ENCODE data around the gene MCU. TPM values are rescaled to one million over a fixed set of nuclear protein-coding genes. Genes with fewer than 3 reads are reported as not detected.
"Not testable (repeated sequence)": the region's sequence is repeated elsewhere in the genome, so short reads cannot be mapped to it uniquely, and the experiment has no call there.

The MCU gene
- total RNA-seq, 4 donors from 2014 or later: 30.0 to 42.8 (median 34.1) TPM

- WGBS, 2 donors: 85 to 86% methylated on average over 7 of the region's 7 CpGs
- DNase-seq (ENCODE audit: low spot score in 2 of 2): no peak
- no peak for TF ChIP-seq CTCF (IDR thresholded peaks at IDR 0.05)
- TF ChIP-seq POLR2A (IDR thresholded peaks at IDR 0.05): no peak
- H3K4me3 ChIP-seq (ENCODE audit: low read depth, poor library complexity, severe bottlenecking): no peak overlapping the region
- intact Hi-C loops (cut with DNase I; ENCODE audit: low total_unique reads): no loop called here
Observed at GRCh38 chr10:72756674-72757385, 64.9 kb downstream of the MCU start.

DNA sequence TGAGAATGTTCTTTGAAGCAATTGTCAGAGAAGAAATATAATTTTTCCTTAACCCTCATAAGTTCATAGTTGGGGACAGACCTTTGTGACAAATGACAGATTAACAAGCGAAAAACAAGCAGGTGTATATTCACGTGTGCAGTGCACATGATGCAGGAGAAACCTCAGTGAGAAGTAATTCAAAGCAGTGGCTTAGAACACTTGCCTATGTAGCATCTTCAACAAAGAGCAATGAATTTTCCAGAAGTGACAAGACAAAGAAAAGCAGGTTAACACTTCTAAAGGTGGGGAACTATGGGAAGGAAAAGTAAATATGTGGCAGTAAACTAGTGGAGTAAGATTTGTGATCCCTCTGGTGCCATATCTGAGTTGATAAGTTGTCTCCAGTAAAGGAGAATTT lies 65.8 kb downstream of the MCU start:
- H3K4me3 ChIP-seq (ENCODE audit: low read depth, poor library complexity, severe bottlenecking): no peak overlapping the region
- DNase-seq (ENCODE audit: low spot score in 2 of 2): no peak
- intact Hi-C loops (cut with DNase I; ENCODE audit: low total_unique reads): no loop called here
- TF ChIP-seq CTCF (IDR thresholded peaks at IDR 0.05) (no peak), POLR2A (IDR thresholded peaks at IDR 0.05) (no peak)
- WGBS, 2 donors: 92 to 96% methylated on average over 2 of the region's 2 CpGs

GRCh38 chr10:72758930-72759329 lies 67.0 kb downstream of the MCU start:
- H3K4me3 ChIP-seq (ENCODE audit: low read depth, poor library complexity, severe bottlenecking); intact Hi-C loops (cut with DNase I; ENCODE audit: low total_unique reads); DNase-seq (ENCODE audit: low spot score in 2 of 2): not testable (repeated sequence)
- 92% methylated on average over 10 of the region's 10 CpGs for WGBS, 2 donors

- no peak overlapping the region for H3K4me3 ChIP-seq (ENCODE audit: low read depth, poor library complexity, severe bottlenecking)
- intact Hi-C loops (cut with DNase I; ENCODE audit: low total_unique reads): no loop called here
- 63 to 71% methylated on average over 1 of the region's 1 CpG for WGBS, 2 donors
- no peak for DNase-seq (ENCODE audit: low spot score in 2 of 2)
- TF ChIP-seq POLR2A (IDR thresholded peaks at IDR 0.05): no peak
- no peak for TF ChIP-seq CTCF (IDR thresholded peaks at IDR 0.05)
Observed at GRCh38 chr10:72759584-72759983, 67.6 kb downstream of the MCU start.

DNA sequence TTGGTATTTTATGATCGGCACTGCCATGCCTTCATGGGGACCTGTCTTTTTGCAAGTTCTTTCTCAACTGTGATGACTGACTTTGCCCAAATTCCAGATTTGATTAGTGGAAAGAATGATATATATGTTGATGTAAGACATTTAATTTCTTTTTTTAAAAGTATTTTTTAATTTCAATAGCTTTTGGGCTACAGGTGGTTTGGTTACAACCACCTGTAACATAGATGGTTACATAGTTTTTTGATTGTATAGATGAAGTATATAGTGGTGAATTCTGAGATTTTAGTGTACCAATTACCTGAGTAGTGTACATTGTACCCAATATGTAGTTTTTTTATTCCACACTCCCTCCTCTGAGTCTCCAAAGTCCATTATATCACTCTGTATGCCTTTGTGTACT lies 69.6 kb downstream of the MCU start:
- intact Hi-C loops (cut with DNase I; ENCODE audit: low total_unique reads): no loop called here
- no peak for DNase-seq (ENCODE audit: low spot score in 2 of 2)
- TF ChIP-seq CTCF (IDR thresholded peaks at IDR 0.05): no peak
- H3K4me3 ChIP-seq (ENCODE audit: low read depth, poor library complexity, severe bottlenecking): no peak overlapping the region
- 90 to 98% methylated on average over 1 of the region's 1 CpG for WGBS, 2 donors

GRCh38 chr10:72762042-72762441 lies 70.1 kb downstream of the MCU start:
- no peak overlapping the region for H3K4me3 ChIP-seq (ENCODE audit: low read depth, poor library complexity, severe bottlenecking)
- DNase-seq (ENCODE audit: low spot score in 2 of 2): no peak
- intact Hi-C loops (cut with DNase I; ENCODE audit: low total_unique reads): no loop called here
- TF ChIP-seq CTCF (IDR thresholded peaks at IDR 0.05): no peak
- no peak for TF ChIP-seq POLR2A (IDR thresholded peaks at IDR 0.05)
